Subcutaneous abdominal adipose tissue (tissue), 5 donors: ENCODE measurements around the gene NDST3.

Experiments used
- H3K27ac ChIP-seq: one replicate; pipeline ENCODE4 v1.7.0; 2013; ENCODE audit warnings: low read depth, mild to moderate bottlenecking, inconsistent platforms, low read length, moderate library complexity
- H3K27me3 ChIP-seq, 5 donors: one replicate each; pipeline ENCODE4 v1.7.0; 2013; ENCODE audit warnings: low read length in 5 of 5, inconsistent platforms in 1 of 5; ENCODE audit not compliant: control insufficient read depth in 5 of 5, insufficient read depth in 4 of 5
- H3K36me3 ChIP-seq, 5 donors: one replicate each; pipeline ENCODE4 v1.7.0; 2013; ENCODE audit warnings: low read length in 5 of 5; ENCODE audit not compliant: control insufficient read depth in 5 of 5, insufficient read depth in 5 of 5
- H3K4me1 ChIP-seq, 5 donors: one replicate each; pipeline ENCODE4 v1.7.0; 2013; ENCODE audit warnings: low read length in 5 of 5, mild to moderate bottlenecking in 3 of 5, moderate library complexity in 1 of 5; ENCODE audit not compliant: control insufficient read depth in 5 of 5, insufficient read depth in 5 of 5
- H3K4me3 ChIP-seq, 5 donors: one replicate each; pipeline ENCODE4 v1.7.0; 2013; ENCODE audit warnings: low read length in 5 of 5, low read depth in 1 of 5
- H3K9ac ChIP-seq, 5 donors: one replicate each; pipeline ENCODE4 v1.7.0; 2013; ENCODE audit warnings: low read length in 5 of 5, mild to moderate bottlenecking in 4 of 5, moderate library complexity in 3 of 5
- H3K9me3 ChIP-seq, 5 donors: one replicate each; pipeline ENCODE4 v1.7.0; 2013; ENCODE audit warnings: low read length in 5 of 5; ENCODE audit not compliant: control insufficient read depth in 5 of 5
- donor health status: healthy.
- donor health status: healthy.
- donor health status: healthy.
- donor health status: healthy.
- donor health status: healthy.

Gene NDST3

DNA sequence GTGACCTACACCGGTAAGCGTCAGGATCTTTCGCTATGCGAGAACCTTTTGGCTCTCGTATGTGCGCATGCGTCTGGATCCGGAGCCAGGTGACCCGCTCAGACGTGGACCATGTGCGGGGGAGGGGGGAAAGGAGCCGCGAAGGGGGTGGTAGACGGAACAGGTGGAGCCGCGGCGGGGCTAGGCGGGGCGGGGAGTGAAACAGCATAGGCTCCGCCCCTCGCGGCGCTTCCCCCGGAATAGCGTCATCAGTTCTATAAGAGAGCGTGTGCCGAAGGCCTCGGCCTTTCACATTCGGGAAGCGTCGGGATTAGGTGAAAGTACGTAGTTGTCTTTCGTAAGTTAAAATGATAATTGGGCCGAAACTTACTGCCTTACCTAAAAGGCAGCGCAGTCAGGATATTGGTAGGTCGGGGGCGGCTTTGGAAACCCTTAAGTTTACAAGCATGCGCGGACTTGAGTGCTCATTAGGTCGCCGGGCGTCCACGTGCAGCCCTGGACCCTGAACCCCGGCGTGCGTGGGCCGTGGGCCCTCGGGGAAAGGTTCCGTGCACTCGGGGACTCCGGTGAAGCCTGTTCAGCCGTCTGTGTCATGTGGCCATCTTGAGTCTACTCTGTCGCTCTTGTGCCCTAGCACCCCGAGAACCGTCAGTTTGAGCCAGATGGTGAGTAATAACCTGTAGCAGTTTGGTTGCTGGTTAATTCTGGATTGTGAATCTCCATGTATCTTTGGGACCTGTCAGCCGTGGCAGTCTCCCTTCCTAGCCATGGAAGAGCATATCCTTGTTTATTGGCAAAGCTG is 244.4 kb downstream of the NDST3 start:
- Histone ChIP-seq H3K9me3 (no peaks in the 10 kb centered on the region), H3K4me1 (peaks cover 0 to 22% (median 19%) of the 10 kb centered on the region in 5 donors), H3K27ac (peak overlapping the region; percentile 99), H3K4me3 (peak overlapping the region; percentile 75 to 91 (median 89)), H3K9ac (peak overlapping the region; percentile 53 to 98 (median 97)), H3K27me3 (no peaks in the 10 kb centered on the region), H3K36me3 (peaks cover 0 to 9% (median 2%) of the 10 kb centered on the region in 5 donors)

DNA sequence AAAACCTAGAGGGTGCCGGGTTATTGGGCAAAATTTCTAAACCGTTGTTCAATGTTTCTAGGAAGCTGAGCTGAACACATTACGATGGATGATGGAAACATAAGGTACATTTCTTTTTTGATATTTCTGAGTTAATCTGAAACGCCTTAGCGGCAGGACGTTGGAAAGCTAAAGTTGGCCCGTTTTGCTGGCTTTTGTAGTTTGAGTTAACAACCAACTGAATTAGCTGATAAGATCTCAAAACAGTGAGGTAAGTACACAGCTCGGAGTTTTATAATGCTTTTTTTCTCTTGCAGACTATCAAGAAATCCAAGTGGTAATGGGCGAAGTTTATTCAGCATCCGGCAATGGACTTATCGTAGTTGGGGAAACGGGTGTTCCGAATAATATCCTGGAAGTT is 245.0 kb downstream of the NDST3 start:
- Histone ChIP-seq H3K36me3 (peaks cover 0 to 9% (median 2%) of the 10 kb centered on the region in 5 donors), H3K4me1 (peaks cover 0 to 24% (median 22%) of the 10 kb centered on the region in 5 donors), H3K9ac (peak overlapping the region; percentile 53 to 98 (median 97)), H3K27me3 (no peaks in the 10 kb centered on the region), H3K4me3 (peak overlapping the region; percentile 75 to 91 (median 89)), H3K9me3 (no peaks in the 10 kb centered on the region), H3K27ac (peak overlapping the region; percentile 99)

DNA sequence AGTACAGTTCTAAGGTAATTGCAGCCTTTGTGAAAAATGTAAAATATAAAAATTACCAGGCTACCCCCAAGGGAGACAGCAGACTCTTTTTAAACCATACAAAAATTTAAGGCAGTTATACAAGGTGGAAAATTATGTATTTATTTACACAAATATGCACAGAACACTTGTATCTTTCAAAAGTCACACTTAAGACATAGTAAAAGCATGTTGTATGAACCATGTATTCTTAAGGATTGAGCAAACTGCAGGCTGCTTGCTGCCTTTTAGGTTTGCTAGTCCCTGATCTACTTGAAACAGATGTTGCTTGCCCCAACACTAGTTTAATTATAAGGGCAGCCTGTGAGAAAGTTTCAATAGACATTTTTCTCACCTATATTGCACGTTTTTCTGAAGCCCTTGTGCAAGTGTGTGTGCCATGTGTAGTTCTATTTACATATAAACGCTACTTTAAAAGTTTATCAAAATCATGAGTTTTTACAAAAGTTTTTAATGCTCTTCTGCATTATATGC is 245.7 kb downstream of the NDST3 start:
- Histone ChIP-seq H3K9ac (peak overlapping the region in 4 of 5 donors; percentile 96 to 98 (median 97)), H3K4me3 (peak overlapping the region in 4 of 5 donors; percentile 75 to 90 (median 88)), H3K27ac (peak overlapping the region; percentile 99), H3K9me3 (no peaks in the 10 kb centered on the region), H3K36me3 (peaks cover 0 to 9% (median 2%) of the 10 kb centered on the region in 5 donors), H3K27me3 (no peaks in the 10 kb centered on the region), H3K4me1 (peaks cover 0 to 27% (median 24%) of the 10 kb centered on the region in 5 donors)

DNA sequence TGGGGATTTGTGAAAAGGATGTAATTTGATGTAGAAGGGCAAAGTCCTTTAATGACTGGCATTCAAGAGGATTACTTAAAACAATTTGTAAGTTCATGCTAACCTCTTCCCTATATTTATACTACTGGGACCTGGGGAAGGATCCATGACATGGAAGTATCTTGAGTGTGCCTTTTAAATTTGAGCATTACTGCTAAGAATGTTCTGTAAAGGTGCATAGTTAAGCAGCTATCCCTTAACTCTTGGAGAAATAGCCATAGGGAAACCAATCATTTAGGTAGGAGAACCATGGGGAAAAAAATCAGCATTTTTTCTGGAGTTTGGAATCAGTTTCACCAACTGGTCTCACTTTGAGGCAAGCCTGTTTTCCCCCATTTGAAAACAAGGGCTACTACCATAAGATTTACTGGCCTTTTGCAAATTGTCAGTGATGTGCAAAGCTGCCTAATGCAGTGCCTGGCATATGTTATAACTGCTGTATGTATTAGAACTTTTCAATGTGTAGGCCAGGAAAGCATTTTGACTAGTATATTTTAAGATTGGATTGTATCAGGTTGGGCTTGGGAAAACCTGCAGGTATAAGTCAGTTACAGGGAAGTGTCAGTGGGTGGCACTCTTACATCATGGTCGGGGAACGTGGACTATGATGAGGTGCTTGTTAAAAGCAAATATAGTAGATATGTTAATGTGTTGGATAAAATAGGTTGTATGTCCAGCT is 246.4 kb downstream of the NDST3 start:
- Histone ChIP-seq H3K4me3 (peak overlapping the region in 1 of 5 donors; percentile 90), H3K4me1 (peaks cover 0 to 27% (median 24%) of the 10 kb centered on the region in 5 donors), H3K27ac (no peak overlapping the region), H3K9ac (no peak overlapping the region), H3K36me3 (peaks cover 0 to 9% (median 2%) of the 10 kb centered on the region in 5 donors), H3K27me3 (no peaks in the 10 kb centered on the region), H3K9me3 (no peaks in the 10 kb centered on the region)

DNA sequence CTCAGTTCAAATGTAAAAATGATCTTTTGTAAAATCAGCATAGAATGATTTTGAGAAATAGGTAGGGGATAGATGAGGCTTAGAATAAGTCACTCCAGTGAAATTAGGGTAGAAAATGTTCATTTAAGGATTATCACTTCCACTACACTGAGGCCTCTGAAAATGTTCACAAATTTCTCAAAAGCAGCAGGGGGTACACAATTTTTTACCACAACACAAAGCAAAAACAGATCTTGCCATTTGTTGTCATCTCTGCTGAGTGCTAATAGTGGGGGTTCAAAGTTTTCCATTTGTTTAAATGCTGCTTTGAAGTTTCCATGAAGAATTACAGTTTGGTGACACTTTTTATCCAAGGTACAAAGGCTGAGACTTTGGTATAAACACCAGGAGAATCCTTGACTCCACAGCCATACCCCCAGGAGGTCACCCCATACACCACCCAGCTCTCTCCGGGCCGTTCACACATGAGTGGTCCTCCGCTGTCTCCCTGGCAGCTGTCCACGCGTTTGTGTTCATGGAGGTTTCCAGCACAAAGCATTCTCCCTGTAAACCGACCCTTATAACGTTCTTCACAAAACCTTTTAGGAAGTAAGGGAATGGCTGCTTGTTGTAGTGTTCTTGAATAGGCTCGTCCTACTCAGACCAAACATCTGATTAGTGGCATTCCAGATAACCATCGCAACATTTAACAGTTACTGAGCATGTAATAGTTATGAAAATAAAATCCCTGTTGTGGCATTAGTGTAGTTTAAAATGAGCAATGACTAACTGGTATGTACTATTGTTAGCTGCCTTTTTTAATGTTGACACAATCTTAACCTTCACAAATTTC is 247.5 kb downstream of the NDST3 start:
- Histone ChIP-seq H3K9ac (no peak overlapping the region), H3K36me3 (peaks cover 0 to 9% (median 2%) of the 10 kb centered on the region in 5 donors), H3K4me3 (no peak overlapping the region), H3K27ac (no peak overlapping the region), H3K27me3 (no peaks in the 10 kb centered on the region), H3K4me1 (peaks cover 0 to 27% (median 24%) of the 10 kb centered on the region in 5 donors), H3K9me3 (no peaks in the 10 kb centered on the region)

DNA sequence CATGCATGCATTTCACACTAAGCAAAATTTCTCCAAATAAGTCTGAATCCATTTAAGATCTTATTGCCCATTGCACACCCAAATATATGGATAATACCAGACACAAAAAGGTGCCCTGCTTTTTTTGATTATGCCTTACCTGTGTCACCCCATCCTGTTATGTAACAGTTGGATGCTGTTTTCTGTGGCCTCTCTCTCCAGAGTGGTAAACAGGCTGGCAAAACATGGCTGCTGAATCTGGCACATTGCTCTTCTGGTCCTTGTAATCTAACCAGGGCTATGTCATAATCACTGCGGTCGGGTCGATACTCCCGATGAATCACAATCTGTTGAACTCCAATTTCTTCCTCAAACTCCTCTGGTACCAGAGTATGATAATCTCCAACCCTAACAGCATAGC is 248.4 kb downstream of the NDST3 start:
- Histone ChIP-seq H3K9me3 (no peaks in the 10 kb centered on the region), H3K4me1 (peaks cover 0 to 27% (median 24%) of the 10 kb centered on the region in 5 donors), H3K27ac (no peak overlapping the region), H3K9ac (no peak overlapping the region), H3K4me3 (no peak overlapping the region), H3K27me3 (no peaks in the 10 kb centered on the region), H3K36me3 (peaks cover 0 to 9% (median 2%) of the 10 kb centered on the region in 5 donors)

DNA sequence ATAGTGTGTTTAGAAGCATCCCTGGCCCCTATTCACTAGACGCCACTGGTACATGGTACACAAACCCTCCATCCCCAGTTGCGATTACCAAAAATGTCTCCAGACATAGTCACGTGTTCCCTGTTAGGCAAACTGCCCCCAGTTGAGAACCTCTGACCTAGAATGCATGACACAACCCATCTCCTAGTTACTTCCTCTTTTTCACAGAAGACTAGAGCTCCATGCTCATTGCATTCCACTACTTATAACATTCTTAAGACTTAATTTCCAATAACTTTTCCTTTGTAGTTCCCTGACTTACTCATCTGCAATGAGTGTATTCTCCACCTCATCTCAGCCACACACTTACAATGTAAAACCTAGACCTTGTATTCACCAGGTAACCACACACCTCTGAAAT is 249.9 kb downstream of the NDST3 start:
- no peak overlapping the region for H3K27ac ChIP-seq
- no peaks in the 10 kb centered on the region for H3K27me3 ChIP-seq
- H3K4me1 ChIP-seq, result peaks cover 0 to 27% (median 20%) of the 10 kb centered on the region in 5 donors
- H3K9ac ChIP-seq, result no peak overlapping the region
- no peak overlapping the region for H3K4me3 ChIP-seq
- peaks cover 0 to 9% (median 2%) of the 10 kb centered on the region in 5 donors for H3K36me3 ChIP-seq
- H3K9me3 ChIP-seq, result no peaks in the 10 kb centered on the region

DNA sequence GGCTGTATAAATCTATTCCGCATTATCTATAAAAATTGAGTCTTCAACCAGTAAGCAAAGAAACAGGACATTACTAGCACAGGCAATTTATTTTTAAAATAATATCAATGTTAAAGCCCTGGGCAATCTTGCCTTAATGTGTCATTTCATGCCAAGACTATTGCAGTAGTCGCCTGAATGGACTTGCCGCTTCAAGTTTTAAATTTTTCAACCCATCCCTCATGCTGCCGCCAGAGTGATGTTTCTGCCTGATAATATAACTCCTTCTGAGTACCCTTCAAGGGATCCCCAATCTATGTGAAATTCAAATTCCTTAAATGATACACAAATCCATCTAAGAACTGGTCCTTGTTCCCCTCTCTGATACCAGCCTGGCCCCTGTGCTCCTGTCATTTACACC is 251.6 kb downstream of the NDST3 start:
- H3K4me3 ChIP-seq, result no peak overlapping the region
- H3K27ac ChIP-seq, result no peak overlapping the region
- H3K36me3 ChIP-seq, result peaks cover 0 to 9% (median 2%) of the 10 kb centered on the region in 5 donors
- no peaks in the 10 kb centered on the region for H3K9me3 ChIP-seq
- H3K27me3 ChIP-seq, result no peaks in the 10 kb centered on the region
- H3K4me1 ChIP-seq, result peaks cover 0 to 10% (median 3%) of the 10 kb centered on the region in 5 donors
- H3K9ac ChIP-seq, result no peak overlapping the region

DNA sequence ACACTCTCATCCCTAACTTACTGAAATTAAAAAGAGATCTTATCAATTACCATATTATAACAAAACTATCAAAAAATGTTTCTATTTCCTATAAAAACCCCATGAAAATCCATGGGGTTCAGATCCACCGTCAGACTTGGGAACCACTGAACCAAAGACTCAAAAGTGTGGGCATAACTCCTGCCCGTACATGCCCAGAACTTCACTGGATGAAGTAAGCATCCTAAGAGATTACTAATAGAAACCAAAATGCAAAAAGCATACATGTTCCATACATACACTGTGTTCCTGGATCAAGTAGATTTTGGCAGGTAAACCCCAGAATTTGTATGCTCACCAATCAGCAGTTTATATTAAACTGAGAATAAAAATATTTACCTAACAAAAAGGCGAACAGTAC is 252.4 kb downstream of the NDST3 start:
- Histone ChIP-seq H3K9ac (no peak overlapping the region), H3K27ac (no peak overlapping the region), H3K9me3 (no peaks in the 10 kb centered on the region), H3K4me1 (peaks cover 0 to 8% (median 2%) of the 10 kb centered on the region in 5 donors), H3K27me3 (no peaks in the 10 kb centered on the region), H3K36me3 (peaks cover 0 to 8% (median 2%) of the 10 kb centered on the region in 5 donors), H3K4me3 (no peak overlapping the region)
